Measurements from ENCODE around the gene HNRNPC.
"Not testable (repeated sequence)": the region's sequence is repeated elsewhere in the genome, so short reads cannot be mapped to it uniquely, and the experiment has no call there.

Gene HNRNPC

GRCh38 chr14:21233457-21234076 lies 35.7 kb downstream of the HNRNPC start:
- no peak for TF ChIP-seq CTCF (IDR thresholded peaks at IDR 0.05; ENCODE audit: borderline replicate concordance, control extremely low read depth, extremely low read depth, insufficient read depth, missing control alignments)
- DNase-seq (ENCODE audit: low spot score): no peak
- in situ Hi-C loops (cut with MboI; ENCODE audit: low sequenced_read_pairs, unreplicated experiment): no loop called here

DNA sequence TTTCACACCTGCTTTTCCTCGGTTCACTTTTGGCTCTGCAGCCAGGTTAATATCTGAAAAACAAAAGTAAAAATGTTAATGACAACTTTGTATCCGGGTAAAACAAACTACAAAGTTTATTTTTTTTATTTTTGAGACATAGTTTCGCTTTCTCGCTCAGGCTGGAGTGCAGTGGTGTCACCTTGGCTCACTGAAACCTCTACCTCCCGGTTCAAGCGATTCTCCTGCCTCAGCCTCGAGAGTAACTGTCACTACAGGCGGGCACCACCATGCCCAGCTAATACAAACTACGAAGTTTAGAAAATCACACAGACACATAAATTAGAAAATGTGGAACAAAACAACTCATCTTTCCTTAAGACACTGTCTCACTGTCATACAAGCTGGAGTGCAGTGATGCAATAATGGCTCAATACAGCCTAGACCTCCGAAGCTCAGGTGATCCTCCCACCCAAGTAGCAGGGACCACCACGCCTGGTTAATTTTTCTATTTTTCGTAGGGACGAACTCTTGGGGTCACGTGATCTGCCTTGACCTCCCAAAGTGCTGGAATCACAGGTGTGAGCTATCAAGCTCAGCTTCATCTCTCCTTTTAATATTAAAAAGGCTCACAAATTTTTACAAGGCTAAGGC lies 38.1 kb downstream of the HNRNPC start:
- no peak for TF ChIP-seq CTCF (IDR thresholded peaks at IDR 0.05; ENCODE audit: borderline replicate concordance, control extremely low read depth, extremely low read depth, insufficient read depth, missing control alignments)
- in situ Hi-C loops (cut with MboI; ENCODE audit: low sequenced_read_pairs, unreplicated experiment): no loop called here
- no peak for DNase-seq (ENCODE audit: low spot score)

GRCh38 chr14:21229821-21230220 lies 39.4 kb downstream of the HNRNPC start:
- in situ Hi-C loops (cut with MboI; ENCODE audit: low sequenced_read_pairs, unreplicated experiment): no loop called here
- DNase-seq (ENCODE audit: low spot score): no peak
- no peak for TF ChIP-seq CTCF (IDR thresholded peaks at IDR 0.05; ENCODE audit: borderline replicate concordance, control extremely low read depth, extremely low read depth, insufficient read depth, missing control alignments)

DNA sequence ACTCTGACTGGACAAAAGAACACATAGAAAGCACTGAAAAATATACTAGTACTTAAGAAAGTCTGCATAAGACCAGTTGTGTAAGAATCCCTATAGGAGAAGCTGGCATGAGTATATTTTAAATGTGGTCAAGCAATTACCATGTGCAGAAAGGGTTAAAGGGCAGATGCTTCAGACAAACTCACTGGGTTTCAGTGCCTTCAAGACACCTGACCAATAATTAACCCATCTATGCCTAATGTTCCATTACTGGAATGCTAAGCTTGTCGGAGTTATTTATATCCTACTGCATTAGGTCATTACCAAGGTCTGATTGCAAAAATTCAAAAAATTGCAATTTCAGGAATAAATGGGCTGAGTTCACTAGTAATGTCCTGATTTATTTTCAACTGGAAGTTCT lies 41.3 kb downstream of the HNRNPC start:
- DNase-seq (ENCODE audit: low spot score): no peak
- in situ Hi-C loops (cut with MboI; ENCODE audit: low sequenced_read_pairs, unreplicated experiment): no loop called here
- TF ChIP-seq CTCF (IDR thresholded peaks at IDR 0.05; ENCODE audit: borderline replicate concordance, control extremely low read depth, extremely low read depth, insufficient read depth, missing control alignments): no peak

GRCh38 chr14:21227150-21227549 lies 42.1 kb downstream of the HNRNPC start:
- in situ Hi-C loops (cut with MboI; ENCODE audit: low sequenced_read_pairs, unreplicated experiment): no loop called here
- DNase-seq (ENCODE audit: low spot score): no peak
- TF ChIP-seq CTCF (IDR thresholded peaks at IDR 0.05; ENCODE audit: borderline replicate concordance, control extremely low read depth, extremely low read depth, insufficient read depth, missing control alignments): no peak

DNA sequence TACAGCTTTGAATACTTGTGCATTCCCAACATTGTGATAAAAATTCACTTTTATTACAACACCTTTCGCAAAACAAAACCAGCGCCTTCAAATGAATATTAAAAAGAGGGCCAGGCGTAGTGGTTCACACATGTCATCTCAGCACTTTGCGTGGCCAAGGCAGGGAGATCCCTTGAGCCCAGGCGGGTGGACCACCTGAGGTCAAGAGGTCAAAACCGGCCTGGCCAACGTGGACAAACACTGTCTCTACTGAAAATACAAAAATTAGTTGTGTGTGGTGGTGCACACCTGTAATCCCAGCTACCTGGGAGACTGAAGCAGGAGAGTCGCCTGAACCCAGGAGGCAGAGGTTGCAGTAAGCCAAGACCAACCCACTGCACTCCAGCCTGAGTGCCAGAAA lies 42.8 kb downstream of the HNRNPC start:
- in situ Hi-C loops (cut with MboI; ENCODE audit: low sequenced_read_pairs, unreplicated experiment): no loop called here
- no peak for TF ChIP-seq CTCF (IDR thresholded peaks at IDR 0.05; ENCODE audit: borderline replicate concordance, control extremely low read depth, extremely low read depth, insufficient read depth, missing control alignments)
- no peak for DNase-seq (ENCODE audit: low spot score)

DNA sequence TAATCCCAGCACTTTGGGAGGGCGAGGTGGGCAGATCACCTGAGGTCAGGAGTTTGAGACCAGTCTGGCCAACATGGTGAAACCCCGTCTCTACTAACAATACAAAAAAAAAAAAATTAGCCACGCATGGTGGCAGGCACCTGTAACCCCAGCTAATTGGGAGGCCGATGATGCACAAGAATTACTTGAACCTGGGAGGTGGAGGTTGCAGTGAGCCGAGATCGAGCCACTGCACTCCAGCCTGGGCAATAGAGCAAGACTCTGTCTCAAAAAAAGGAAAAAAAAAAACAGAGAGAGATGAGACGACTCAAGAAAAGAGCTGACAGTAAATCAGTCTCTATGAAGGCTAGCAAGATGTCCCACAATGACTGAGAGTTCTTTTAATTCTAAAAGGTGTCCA lies 44.1 kb downstream of the HNRNPC start:
- in situ Hi-C loops (cut with MboI; ENCODE audit: low sequenced_read_pairs, unreplicated experiment); DNase-seq (ENCODE audit: low spot score): not testable (repeated sequence)

Data from GM13976 (cell line).